A549 treated with dexamethasone at 1 μM for 4 hours (cell line): ENCODE data around the gene SEPSECS. TPM values are rescaled to one million over a fixed set of nuclear protein-coding genes. Genes with fewer than 3 reads are reported as not detected.

Experiments
- total RNA-seq: library from RNA; stranded (reverse); fragments of 200-300 nt; extraction: Qiagen RNA extraction; gene quantifications from 5 replicates; pipeline ENCODE4 v1.2.3, GENCODE V29; 2022

SEPSECS gene
- 1.8 to 3.4 TPM (median 2.5 TPM) in 5 replicates for total RNA-seq

DNA sequence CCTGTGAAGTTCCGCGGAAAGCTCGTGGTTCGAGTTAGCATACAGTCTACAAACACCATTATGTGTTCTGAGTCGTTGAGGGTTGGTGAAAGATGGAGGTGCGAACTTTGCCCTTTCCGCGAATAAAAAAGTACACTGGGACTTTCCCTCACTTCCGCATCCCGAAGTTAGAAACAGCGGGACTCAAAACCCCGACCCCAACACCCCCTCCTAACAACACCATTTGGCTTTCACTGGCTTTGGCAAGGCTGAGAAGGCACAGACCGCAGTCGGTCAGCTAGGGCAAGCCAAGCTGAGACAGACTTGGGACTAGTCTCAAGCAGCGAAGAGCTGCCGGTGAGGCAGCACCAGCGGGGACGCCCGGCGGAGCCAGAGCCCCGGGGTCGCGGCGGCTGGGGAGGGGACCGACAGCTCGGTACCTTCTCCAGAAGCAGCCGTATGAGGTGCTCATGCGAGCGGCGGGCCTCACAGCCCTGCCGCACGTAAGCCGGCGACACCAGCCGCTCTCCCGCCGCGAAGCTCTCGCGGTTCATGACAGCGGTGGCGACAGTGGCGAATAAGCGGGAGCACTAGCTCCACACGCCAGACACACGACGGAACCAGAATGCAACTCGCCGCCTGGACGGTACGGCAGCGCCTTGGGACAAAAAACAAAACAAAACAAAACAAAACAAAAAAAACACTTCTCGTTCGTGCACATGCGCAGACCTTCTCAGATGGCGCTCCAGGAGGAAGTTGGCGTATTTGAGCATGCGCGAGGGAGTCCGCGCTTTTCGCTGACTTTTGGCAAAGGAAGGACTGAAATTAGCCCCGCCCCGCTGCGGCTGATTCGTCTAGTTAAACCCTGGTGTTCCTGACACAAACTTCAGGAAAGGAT is at the start of gene SEPSECS:
Gene SEPSECS, minus strand, starts transcription at position 613 of the 877 bp plus-strand sequence. Its CDS starts 80 bp downstream, at position 533.

Other genes with a start within 250 kb of the SEPSECS start
- gene CCDC149, start 247.4 kb downstream of the SEPSECS start, total RNA-seq = 1.5 to 2.6 TPM (median 1.6 TPM) in 5 replicates
- gene LGI2, start 129.5 kb downstream of the SEPSECS start, total RNA-seq = 0.07 to 0.39 TPM (median 0.11 TPM) in 5 replicates
- gene PI4K2B, start 73.6 kb upstream of the SEPSECS start, total RNA-seq = 4.8 to 7.6 TPM (median 6.8 TPM) in 5 replicates
- 3.7 to 4.8 TPM (median 4.1 TPM) in 5 replicates for gene ZCCHC4, start 152.3 kb upstream of the SEPSECS start, total RNA-seq
- gene ANAPC4, start 216.8 kb upstream of the SEPSECS start, total RNA-seq = 10.8 to 13.9 TPM (median 11.2 TPM) in 5 replicates